ENCODE results near the gene POLR3A.
A peak's percentile ranks its signal among the peaks of the same experiment; 100 is the strongest.
"Not testable (repeated sequence)": the region's sequence is repeated elsewhere in the genome, so short reads cannot be mapped to it uniquely, and the experiment has no call there.

Gene POLR3A

GRCh38 chr10:78029269-78030226 lies at the start of gene POLR3A:
Gene POLR3A (minus strand): TSS chr10:78029515. CDS start chr10:78029407, 108 bp downstream.
- peak; percentile 96 for DNase-seq

GRCh38 chr10:78078539-78079330 lies 49.4 kb upstream of the POLR3A start:
- DNase-seq: no peak

- DNase-seq: not testable (repeated sequence)
Measured at GRCh38 chr10:78075806-78076205, 46.5 kb upstream of the POLR3A start.

- DNase-seq: no peak
Measured at GRCh38 chr10:78072504-78072903, 43.2 kb upstream of the POLR3A start.

GRCh38 chr10:78071857-78072179 lies 42.5 kb upstream of the POLR3A start:
- DNase-seq: no peak

GRCh38 chr10:78071140-78071856 lies 42.0 kb upstream of the POLR3A start:
- DNase-seq: no peak

- no peak for DNase-seq
Measured at GRCh38 chr10:78070726-78071125, 41.4 kb upstream of the POLR3A start.

- DNase-seq: not testable (repeated sequence)
Measured at GRCh38 chr10:78070064-78070463, 40.7 kb upstream of the POLR3A start.

- DNase-seq: no peak
Measured at GRCh38 chr10:78069151-78069550, 39.8 kb upstream of the POLR3A start.

- DNase-seq: no peak
Measured at GRCh38 chr10:78066728-78067430, 37.6 kb upstream of the POLR3A start.

GRCh38 chr10:78066012-78066411 lies 36.7 kb upstream of the POLR3A start:
- DNase-seq: peak; percentile 56

- no peak for DNase-seq
Measured at GRCh38 chr10:78065611-78066010, 36.3 kb upstream of the POLR3A start.

GRCh38 chr10:78064919-78065318 lies 35.6 kb upstream of the POLR3A start:
- not testable (repeated sequence) for DNase-seq

- DNase-seq: no peak
Measured at GRCh38 chr10:78063236-78063635, 33.9 kb upstream of the POLR3A start.

- no peak for DNase-seq
Measured at GRCh38 chr10:78062296-78062695, 33.0 kb upstream of the POLR3A start.

GRCh38 chr10:78059906-78060702 lies 30.8 kb upstream of the POLR3A start:
- DNase-seq: no peak

GRCh38 chr10:78058562-78058961 lies 29.2 kb upstream of the POLR3A start:
- DNase-seq: no peak

- DNase-seq: no peak
Measured at GRCh38 chr10:78053211-78053868, 24.0 kb upstream of the POLR3A start.

- DNase-seq: no peak
Measured at GRCh38 chr10:78049851-78050250, 20.5 kb upstream of the POLR3A start.

- DNase-seq: peak; percentile 84
Measured at GRCh38 chr10:78047314-78047891, 18.1 kb upstream of the POLR3A start.

All from DMS153 (cell line).